ENCODE results near the gene ABLIM2. TPM values are rescaled to one million over a fixed set of nuclear protein-coding genes. Genes with fewer than 3 reads are reported as not detected.
A peak's percentile ranks its signal among the peaks of the same experiment; 100 is the strongest.

Gene ABLIM2
- polyA plus RNA-seq, 3 donors = 0.21 TPM; not detected in 2

DNA sequence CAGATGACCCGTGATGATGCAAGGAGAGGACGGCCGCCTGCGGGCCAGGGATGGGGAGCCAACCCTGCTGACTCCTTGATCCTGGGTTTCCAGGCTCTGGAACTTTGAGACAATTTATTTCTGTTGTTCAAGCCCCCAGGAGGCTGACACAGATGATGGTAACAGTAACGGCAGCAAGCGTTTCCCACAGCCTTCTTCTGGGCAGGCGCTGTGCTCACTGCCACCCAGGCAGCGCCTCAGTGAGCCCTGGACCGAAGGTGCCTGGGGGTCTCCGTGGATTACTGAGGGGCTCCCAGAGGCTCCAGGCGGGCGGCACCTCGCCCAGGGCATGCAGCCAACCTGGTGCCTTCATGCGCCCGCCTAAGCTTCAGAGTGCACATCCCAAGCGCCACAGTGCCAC, 115.0 kb downstream of the ABLIM2 start:
- no peak overlapping the region for H3K4me2 ChIP-seq (replicated peaks; ENCODE audit: extremely low read depth, low read length, poor library complexity, severe bottlenecking)
- Mint-ChIP-seq H3K9me3 (peaks cover 0 to 3% (median 0%) of the 10 kb centered on the region in 7 donors), H3K4me3 (no peak overlapping the region), H3K36me3 (no peaks in the 10 kb centered on the region), H3K4me1 (no peaks in the 10 kb centered on the region), H3K27me3 (ENCODE audit: low read depth in 3 of 3) (peaks cover 23 to 43% (median 33%) of the 10 kb centered on the region in 3 donors), H3K27ac (no peak overlapping the region)
- no peaks in the 10 kb centered on the region for H4K20me1 ChIP-seq (ENCODE audit: insufficient read depth, low read length)
- DNase-seq = no peak
- H3K27ac ChIP-seq (ENCODE audit: low read depth in 1 of 2, low read length in 2 of 2) = no peak overlapping the region
- no peaks in the 10 kb centered on the region for H3K9me3 ChIP-seq (replicated peaks in 1 of 2; ENCODE audit: control insufficient read depth in 1 of 2, insufficient read depth in 1 of 2, low read length in 2 of 2)
- H3K36me3 ChIP-seq (replicated peaks in 1 of 2; ENCODE audit: control insufficient read depth in 1 of 2, insufficient read depth in 2 of 2, low read length in 2 of 2) = no peaks in the 10 kb centered on the region
- H3K79me2 ChIP-seq (ENCODE audit: insufficient read depth, low read length) = no peaks in the 10 kb centered on the region
- WGBS (ENCODE audit: insufficient coverage) = 94% methylated on average over 15 of the region's 16 CpGs
- no peaks in the 10 kb centered on the region for H3K4me1 ChIP-seq (ENCODE audit: control insufficient read depth in 1 of 2, insufficient read depth in 2 of 2, low read length in 2 of 2)
- H3K27me3 ChIP-seq (ENCODE audit: control insufficient read depth in 2 of 2, insufficient read depth in 2 of 2, low read length in 2 of 2) = peaks cover 0 to 7% of the 10 kb centered on the region in 2 donors
- no peak overlapping the region for H2AFZ ChIP-seq (ENCODE audit: insufficient read depth, low read depth, low read length, poor library complexity, severe bottlenecking)
- no peak overlapping the region for H3K4me3 ChIP-seq (replicated peaks in 1 of 3; ENCODE audit: low read depth in 2 of 3, low read length in 3 of 3)
- TF ChIP-seq, protein P1, sequence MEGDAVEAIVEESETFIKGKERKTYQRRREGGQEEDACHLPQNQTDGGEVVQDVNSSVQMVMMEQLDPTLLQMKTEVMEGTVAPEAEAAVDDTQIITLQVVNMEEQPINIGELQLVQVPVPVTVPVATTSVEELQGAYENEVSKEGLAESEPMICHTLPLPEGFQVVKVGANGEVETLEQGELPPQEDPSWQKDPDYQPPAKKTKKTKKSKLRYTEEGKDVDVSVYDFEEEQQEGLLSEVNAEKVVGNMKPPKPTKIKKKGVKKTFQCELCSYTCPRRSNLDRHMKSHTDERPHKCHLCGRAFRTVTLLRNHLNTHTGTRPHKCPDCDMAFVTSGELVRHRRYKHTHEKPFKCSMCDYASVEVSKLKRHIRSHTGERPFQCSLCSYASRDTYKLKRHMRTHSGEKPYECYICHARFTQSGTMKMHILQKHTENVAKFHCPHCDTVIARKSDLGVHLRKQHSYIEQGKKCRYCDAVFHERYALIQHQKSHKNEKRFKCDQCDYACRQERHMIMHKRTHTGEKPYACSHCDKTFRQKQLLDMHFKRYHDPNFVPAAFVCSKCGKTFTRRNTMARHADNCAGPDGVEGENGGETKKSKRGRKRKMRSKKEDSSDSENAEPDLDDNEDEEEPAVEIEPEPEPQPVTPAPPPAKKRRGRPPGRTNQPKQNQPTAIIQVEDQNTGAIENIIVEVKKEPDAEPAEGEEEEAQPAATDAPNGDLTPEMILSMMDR (IDR thresholded peaks at IDR 0.05) = no peak
- H3K9ac ChIP-seq (ENCODE audit: insufficient read depth, low read length, poor library complexity, severe bottlenecking) = no peak overlapping the region
- intact Hi-C loops (cut with micrococcal nuclease) = no loop called here

DNA sequence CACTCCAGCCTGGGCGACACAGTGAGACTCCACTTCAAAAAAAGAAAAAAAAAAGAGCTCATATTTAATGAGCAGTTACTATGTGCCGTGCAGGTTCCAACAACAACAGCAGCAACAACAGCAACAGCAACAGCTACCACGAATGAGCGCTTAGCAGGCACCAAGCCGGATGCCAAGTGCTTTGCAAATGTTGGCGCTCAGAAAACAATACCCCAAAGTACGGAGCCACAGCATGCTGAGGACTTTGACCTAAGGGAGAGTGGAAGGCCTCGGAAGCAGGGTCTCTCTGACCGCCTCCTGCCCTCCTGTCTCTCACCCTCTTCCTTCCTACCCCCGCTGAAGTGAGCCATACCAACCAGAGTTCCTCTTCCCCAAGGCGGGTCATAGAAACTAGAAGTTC, 116.7 kb downstream of the ABLIM2 start:
- peak overlapping the region in 1 of 7 donors; percentile 57 for H3K27ac Mint-ChIP-seq

More for the DNA sequence above, 116.7 kb downstream of the ABLIM2 start:
- peaks cover 0 to 3% (median 0%) of the 10 kb centered on the region in 7 donors for H3K9me3 Mint-ChIP-seq
- no peaks in the 10 kb centered on the region for H3K4me1 Mint-ChIP-seq
- no peaks in the 10 kb centered on the region for H3K36me3 Mint-ChIP-seq
- peaks cover 0 to 7% of the 10 kb centered on the region in 2 donors for H3K27me3 ChIP-seq (ENCODE audit: control insufficient read depth in 2 of 2, insufficient read depth in 2 of 2, low read length in 2 of 2)
- no peak overlapping the region for H3K4me3 ChIP-seq (replicated peaks in 1 of 3; ENCODE audit: low read depth in 2 of 3, low read length in 3 of 3)
- H3K27me3 Mint-ChIP-seq (ENCODE audit: low read depth in 3 of 3) = peaks cover 29 to 53% (median 31%) of the 10 kb centered on the region in 3 donors
- TF ChIP-seq, protein P1 (IDR thresholded peaks at IDR 0.05) = no peak
- H3K36me3 ChIP-seq (replicated peaks in 1 of 2; ENCODE audit: control insufficient read depth in 1 of 2, insufficient read depth in 2 of 2, low read length in 2 of 2) = no peaks in the 10 kb centered on the region
- H2AFZ ChIP-seq (ENCODE audit: insufficient read depth, low read depth, low read length, poor library complexity, severe bottlenecking) = no peak overlapping the region
- no peaks in the 10 kb centered on the region for H3K9me3 ChIP-seq (replicated peaks in 1 of 2; ENCODE audit: control insufficient read depth in 1 of 2, insufficient read depth in 1 of 2, low read length in 2 of 2)
- H3K4me2 ChIP-seq (replicated peaks; ENCODE audit: extremely low read depth, low read length, poor library complexity, severe bottlenecking) = no peak overlapping the region
- H3K9ac ChIP-seq (ENCODE audit: insufficient read depth, low read length, poor library complexity, severe bottlenecking) = no peak overlapping the region
- WGBS (ENCODE audit: insufficient coverage) = 50% methylated on average over 10 of the region's 11 CpGs
- DNase-seq = no peak
- intact Hi-C loops (cut with micrococcal nuclease) = no loop called here
- no peaks in the 10 kb centered on the region for H3K4me1 ChIP-seq (ENCODE audit: control insufficient read depth in 1 of 2, insufficient read depth in 2 of 2, low read length in 2 of 2)
- H3K4me3 Mint-ChIP-seq = no peak overlapping the region
- H4K20me1 ChIP-seq (ENCODE audit: insufficient read depth, low read length) = no peaks in the 10 kb centered on the region
- H3K27ac ChIP-seq (ENCODE audit: low read depth in 1 of 2, low read length in 2 of 2) = no peak overlapping the region
- H3K79me2 ChIP-seq (ENCODE audit: insufficient read depth, low read length) = no peaks in the 10 kb centered on the region
